GM23338 (cell line): Measurements from ENCODE around the gene CCNY. TPM values are rescaled to one million over a fixed set of nuclear protein-coding genes. Genes with fewer than 3 reads are reported as not detected.

Experiments used
- ATAC-seq: fragments of 200-7000 bp; cut with Tn5 transposase; 3 replicates; pipeline ENCODE4 v1.9.1; 2020
- DNase-seq: peaks from one replicate; pipeline ENCODE4 v3.0.0-alpha.2; 2015; ENCODE audit warnings: low spot score
- H2AFZ ChIP-seq: fragments of 200-600 bp; sonication (generic); 2 replicates; pipeline ENCODE4 v1.8.0; 2016; ENCODE audit warnings: antibody characterized with exemption, mild to moderate bottlenecking, moderate library complexity
- H3F3A ChIP-seq: fragments of 200-600 bp; sonication (generic); replicated peaks from 2 replicates; pipeline ENCODE4 v1.8.0; 2017; ENCODE audit warnings: antibody characterized with exemption, mixed run types, low read depth
- H3K27ac ChIP-seq: fragments of 200-600 bp; sonication (generic); 2 replicates; pipeline ENCODE4 v1.6.1; 2016; ENCODE audit warnings: low read depth
- H3K27me3 ChIP-seq: fragments of 200-600 bp; sonication (generic); 2 replicates; pipeline ENCODE4 v1.8.0; 2016; ENCODE audit warnings: mild to moderate bottlenecking, mixed run types, moderate library complexity; ENCODE audit not compliant: insufficient read depth
- H3K36me3 ChIP-seq: fragments of 200-600 bp; sonication (generic); 2 replicates; pipeline ENCODE4 v1.8.0; 2016; ENCODE audit warnings: mild to moderate bottlenecking; ENCODE audit not compliant: insufficient read depth
- H3K4me1 ChIP-seq: fragments of 200-600 bp; sonication (generic); 2 replicates; pipeline ENCODE4 v1.8.0; 2016; ENCODE audit warnings: mild to moderate bottlenecking, moderate library complexity; ENCODE audit not compliant: insufficient read depth
- H3K4me2 ChIP-seq: fragments of 200-600 bp; sonication (generic); 2 replicates; pipeline ENCODE4 v1.7.1; 2017; ENCODE audit warnings: mixed run types
- H3K4me3 ChIP-seq: fragments of 200-600 bp; sonication (generic); 2 replicates; pipeline ENCODE4 v1.6.1; 2016; ENCODE audit warnings: mixed run types
- H3K79me2 ChIP-seq: fragments of 200-600 bp; sonication (generic); replicated peaks from 2 replicates; pipeline ENCODE4 v1.8.0; 2017; ENCODE audit warnings: mild to moderate bottlenecking; ENCODE audit not compliant: insufficient read depth
- H3K9me2 ChIP-seq: fragments of 200-600 bp; sonication (generic); 2 replicates; pipeline ENCODE4 v1.8.0; 2017; ENCODE audit not compliant: insufficient read depth
- H4K20me1 ChIP-seq: fragments of 200-600 bp; sonication (generic); replicated peaks from 2 replicates; pipeline ENCODE4 v1.8.0; 2017; ENCODE audit warnings: mild to moderate bottlenecking; ENCODE audit not compliant: insufficient read depth
- H3K27ac Mint-ChIP-seq: 2 replicates; pipeline ENCODE4 v1.8.0; 2020; ENCODE audit warnings: inconsistent platforms, mild to moderate bottlenecking, moderate library complexity, mixed read lengths
- H3K27me3 Mint-ChIP-seq: 3 replicates; pipeline ENCODE4 v1.8.0; 2022; ENCODE audit warnings: low read depth, mild to moderate bottlenecking, moderate library complexity, mixed read lengths, inconsistent platforms; ENCODE audit not compliant: insufficient read depth, poor library complexity
- H3K36me3 Mint-ChIP-seq: 3 replicates; pipeline ENCODE4 v1.8.0; 2021; ENCODE audit warnings: low read depth, mild to moderate bottlenecking, inconsistent platforms, moderate library complexity, mixed read lengths
- H3K4me1 Mint-ChIP-seq: 3 replicates; pipeline ENCODE4 v1.8.0; 2020; ENCODE audit warnings: mild to moderate bottlenecking, inconsistent platforms, mixed read lengths
- H3K4me3 Mint-ChIP-seq: 3 replicates; pipeline ENCODE4 v1.8.0; 2021; ENCODE audit warnings: moderate library complexity, mild to moderate bottlenecking, inconsistent platforms, mixed read lengths
- H3K9me3 Mint-ChIP-seq: 3 replicates; pipeline ENCODE4 v1.8.0; 2020; ENCODE audit warnings: moderate library complexity, mild to moderate bottlenecking, inconsistent platforms, mixed read lengths
- CREB1 ChIP-seq: fragments of 250-450 bp; sonication (Bioruptor Pico); IDR thresholded peaks from 2 replicates; pipeline ENCODE4 v1.5.0; 2020; ENCODE audit warnings: low read depth, mild to moderate bottlenecking, moderate library complexity
- EZH2 ChIP-seq: fragments of 200-600 bp; sonication (generic); IDR thresholded peaks from one replicate; pipeline ENCODE4 v1.8.0; 2017; ENCODE audit warnings: antibody characterized with exemption, mild to moderate bottlenecking, low read depth; ENCODE audit not compliant: unreplicated experiment
- EZH2phosphoT487 ChIP-seq: fragments of 200-600 bp; sonication (generic); IDR thresholded peaks from one replicate; pipeline ENCODE4 v1.8.1; 2018; ENCODE audit warnings: antibody characterized with exemption; ENCODE audit not compliant: unreplicated experiment
- JUNB ChIP-seq: IDR thresholded peaks from one replicate; pipeline ENCODE4 v1.6.1; 2016; ENCODE audit warnings: antibody characterized with exemption; ENCODE audit not compliant: unreplicated experiment
- NANOG ChIP-seq: IDR thresholded peaks from 2 replicates; pipeline ENCODE4 v1.6.1; 2016; ENCODE audit warnings: antibody characterized with exemption, borderline replicate concordance
- POLR2AphosphoS5 ChIP-seq: IDR thresholded peaks from 2 replicates; pipeline ENCODE4 v1.6.1; 2016; ENCODE audit warnings: antibody characterized with exemption, low read depth
- STAT1 ChIP-seq: IDR thresholded peaks from one replicate; pipeline ENCODE4 v1.6.1; 2016; ENCODE audit warnings: antibody characterized with exemption; ENCODE audit not compliant: unreplicated experiment
- ZNF114 ChIP-seq: fragments of 250-450 bp; sonication (Bioruptor Pico); IDR thresholded peaks from 2 replicates; pipeline ENCODE4 v1.5.0; 2020; ENCODE audit warnings: mild to moderate bottlenecking, moderate library complexity
- ZNF331 ChIP-seq: fragments of 250-450 bp; sonication (Bioruptor Pico); IDR thresholded peaks from 2 replicates; pipeline ENCODE4 v1.5.0; 2020; ENCODE audit warnings: low read depth, mild to moderate bottlenecking, moderate library complexity
- polyA plus RNA-seq: library from polyadenylated mRNA; unstranded; fragments of >200 nt; fragmentation: Nextera tagmentation; extraction: Ambion mirVana; gene quantifications from 2 replicates; pipeline ENCODE4 v1.2.1, GENCODE V29; 2016
- total RNA-seq: library from RNA; depleted of rRNA; stranded (reverse); fragments of >200 nt; shearing (Covaris generic); gene quantifications from 2 replicates; pipeline ENCODE4 v1.2.3, GENCODE V29; 2014
- TF ChIP-seq, protein P1 (sequence below): IDR thresholded peaks from one replicate; pipeline ENCODE4 v1.6.1; 2018; ENCODE audit warnings: antibody characterized with exemption; ENCODE audit not compliant: unreplicated experiment
- TF ChIP-seq, protein P2 (sequence below), 2 experiments: fragments of 200-600 bp in 1 of 2; sonication (generic) in 1 of 2; conservative IDR thresholded peaks; 2 replicates each; pipeline versions ENCODE4 v1.5.1 to v1.6.1; 2016 to 2017; ENCODE audit warnings: antibody characterized with exemption in 2 of 2, low read depth in 2 of 2, mild to moderate bottlenecking in 2 of 2, moderate library complexity in 1 of 2
- TF ChIP-seq, protein P3 (sequence below): IDR thresholded peaks from 2 replicates; pipeline ENCODE4 v1.6.1; 2016; ENCODE audit warnings: antibody characterized with exemption
- TF ChIP-seq, protein P4 (sequence below): fragments of 250-450 bp; sonication (Bioruptor Pico); IDR thresholded peaks from 2 replicates; pipeline ENCODE4 v1.5.0; 2020; ENCODE audit warnings: mild to moderate bottlenecking, moderate library complexity

Gene CCNY
- total and polyA plus RNA-seq, 2 experiments from 2014 or later, result 14.2 to 29.0 TPM

DNA sequence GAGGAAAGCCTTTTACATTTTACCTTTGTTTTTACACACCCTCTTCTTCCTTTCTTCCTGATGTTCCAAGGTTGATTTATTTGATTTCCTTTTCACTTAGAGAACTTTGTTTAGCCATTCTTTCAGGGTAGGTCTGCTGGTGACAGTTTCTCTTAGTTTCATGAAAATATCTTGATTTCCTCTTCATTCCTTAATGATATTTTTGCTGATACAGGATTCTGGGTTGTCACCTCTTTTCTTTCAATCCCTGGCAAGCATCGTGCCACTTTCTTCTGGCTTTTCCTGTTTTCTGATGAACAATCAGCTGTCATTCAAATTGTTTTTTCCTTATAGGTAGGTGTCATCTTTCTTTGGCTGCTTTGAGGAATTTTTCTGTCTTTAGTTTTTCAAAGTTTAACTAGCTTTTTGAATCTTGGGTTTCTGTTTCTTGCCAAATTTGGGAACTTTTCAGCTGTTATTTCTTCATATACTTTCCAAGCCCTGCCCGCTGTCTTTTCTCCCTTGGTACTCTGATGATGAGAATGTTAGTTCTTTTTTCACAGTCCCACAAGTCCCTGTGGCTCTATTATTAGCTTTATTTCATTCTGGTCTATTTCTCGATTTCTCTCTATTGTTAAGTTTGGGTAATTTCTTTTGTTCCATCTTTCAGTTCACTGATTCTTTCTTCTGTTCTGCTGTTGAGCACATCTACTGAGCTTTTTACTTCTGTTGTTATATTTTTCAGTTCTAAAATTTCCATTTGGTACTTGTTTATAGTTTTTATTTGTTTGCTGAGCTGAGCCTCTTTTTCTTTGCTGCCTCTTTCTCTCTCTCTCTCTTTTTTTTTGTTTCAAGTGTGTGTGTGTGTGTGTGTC, 102.6 kb downstream of the CCNY start:
- peaks cover 27% of the 10 kb centered on the region for H3K9me3 Mint-ChIP-seq
- no peaks in the 10 kb centered on the region for H3K27me3 ChIP-seq
- no peaks in the 10 kb centered on the region for H3F3A ChIP-seq
- H3K79me2 ChIP-seq, result peaks cover 85% of the 10 kb centered on the region
- H3K27me3 Mint-ChIP-seq, result peaks cover 3% of the 10 kb centered on the region
- peaks cover 7% of the 10 kb centered on the region; the same call in 1 of the 2 replicates for H3K36me3 ChIP-seq
- no peaks in the 10 kb centered on the region; the same call in 2 of the 3 replicates for H3K4me1 Mint-ChIP-seq
- H2AFZ ChIP-seq, result no peak overlapping the region
- H3K4me2 ChIP-seq, result no peak overlapping the region
- H3K9me2 ChIP-seq, result peaks cover 4% of the 10 kb centered on the region; the same call in 1 of the 2 replicates
- no peak overlapping the region for H3K27ac Mint-ChIP-seq
- H3K27ac ChIP-seq, result no peak overlapping the region
- no peak for TF ChIP-seq NANOG
- TF ChIP-seq EZH2phosphoT487, result no peak
- TF ChIP-seq STAT1, result no peak
- no peak for TF ChIP-seq ZNF114
- TF ChIP-seq CREB1 (CRISPR knock-in tag), result no peak
- TF ChIP-seq, protein P1, sequence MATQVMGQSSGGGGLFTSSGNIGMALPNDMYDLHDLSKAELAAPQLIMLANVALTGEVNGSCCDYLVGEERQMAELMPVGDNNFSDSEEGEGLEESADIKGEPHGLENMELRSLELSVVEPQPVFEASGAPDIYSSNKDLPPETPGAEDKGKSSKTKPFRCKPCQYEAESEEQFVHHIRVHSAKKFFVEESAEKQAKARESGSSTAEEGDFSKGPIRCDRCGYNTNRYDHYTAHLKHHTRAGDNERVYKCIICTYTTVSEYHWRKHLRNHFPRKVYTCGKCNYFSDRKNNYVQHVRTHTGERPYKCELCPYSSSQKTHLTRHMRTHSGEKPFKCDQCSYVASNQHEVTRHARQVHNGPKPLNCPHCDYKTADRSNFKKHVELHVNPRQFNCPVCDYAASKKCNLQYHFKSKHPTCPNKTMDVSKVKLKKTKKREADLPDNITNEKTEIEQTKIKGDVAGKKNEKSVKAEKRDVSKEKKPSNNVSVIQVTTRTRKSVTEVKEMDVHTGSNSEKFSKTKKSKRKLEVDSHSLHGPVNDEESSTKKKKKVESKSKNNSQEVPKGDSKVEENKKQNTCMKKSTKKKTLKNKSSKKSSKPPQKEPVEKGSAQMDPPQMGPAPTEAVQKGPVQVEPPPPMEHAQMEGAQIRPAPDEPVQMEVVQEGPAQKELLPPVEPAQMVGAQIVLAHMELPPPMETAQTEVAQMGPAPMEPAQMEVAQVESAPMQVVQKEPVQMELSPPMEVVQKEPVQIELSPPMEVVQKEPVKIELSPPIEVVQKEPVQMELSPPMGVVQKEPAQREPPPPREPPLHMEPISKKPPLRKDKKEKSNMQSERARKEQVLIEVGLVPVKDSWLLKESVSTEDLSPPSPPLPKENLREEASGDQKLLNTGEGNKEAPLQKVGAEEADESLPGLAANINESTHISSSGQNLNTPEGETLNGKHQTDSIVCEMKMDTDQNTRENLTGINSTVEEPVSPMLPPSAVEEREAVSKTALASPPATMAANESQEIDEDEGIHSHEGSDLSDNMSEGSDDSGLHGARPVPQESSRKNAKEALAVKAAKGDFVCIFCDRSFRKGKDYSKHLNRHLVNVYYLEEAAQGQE, result no peak
- TF ChIP-seq ZNF331 (CRISPR knock-in tag), result no peak
- TF ChIP-seq, protein P2, sequence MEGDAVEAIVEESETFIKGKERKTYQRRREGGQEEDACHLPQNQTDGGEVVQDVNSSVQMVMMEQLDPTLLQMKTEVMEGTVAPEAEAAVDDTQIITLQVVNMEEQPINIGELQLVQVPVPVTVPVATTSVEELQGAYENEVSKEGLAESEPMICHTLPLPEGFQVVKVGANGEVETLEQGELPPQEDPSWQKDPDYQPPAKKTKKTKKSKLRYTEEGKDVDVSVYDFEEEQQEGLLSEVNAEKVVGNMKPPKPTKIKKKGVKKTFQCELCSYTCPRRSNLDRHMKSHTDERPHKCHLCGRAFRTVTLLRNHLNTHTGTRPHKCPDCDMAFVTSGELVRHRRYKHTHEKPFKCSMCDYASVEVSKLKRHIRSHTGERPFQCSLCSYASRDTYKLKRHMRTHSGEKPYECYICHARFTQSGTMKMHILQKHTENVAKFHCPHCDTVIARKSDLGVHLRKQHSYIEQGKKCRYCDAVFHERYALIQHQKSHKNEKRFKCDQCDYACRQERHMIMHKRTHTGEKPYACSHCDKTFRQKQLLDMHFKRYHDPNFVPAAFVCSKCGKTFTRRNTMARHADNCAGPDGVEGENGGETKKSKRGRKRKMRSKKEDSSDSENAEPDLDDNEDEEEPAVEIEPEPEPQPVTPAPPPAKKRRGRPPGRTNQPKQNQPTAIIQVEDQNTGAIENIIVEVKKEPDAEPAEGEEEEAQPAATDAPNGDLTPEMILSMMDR (conservative IDR thresholded peaks at IDR 0.05; ENCODE audit: low read depth in 2 of 2), result no peak
- TF ChIP-seq JUNB, result no peak
- no peak for TF ChIP-seq EZH2
- TF ChIP-seq POLR2AphosphoS5, result no peak
- TF ChIP-seq, protein P3, sequence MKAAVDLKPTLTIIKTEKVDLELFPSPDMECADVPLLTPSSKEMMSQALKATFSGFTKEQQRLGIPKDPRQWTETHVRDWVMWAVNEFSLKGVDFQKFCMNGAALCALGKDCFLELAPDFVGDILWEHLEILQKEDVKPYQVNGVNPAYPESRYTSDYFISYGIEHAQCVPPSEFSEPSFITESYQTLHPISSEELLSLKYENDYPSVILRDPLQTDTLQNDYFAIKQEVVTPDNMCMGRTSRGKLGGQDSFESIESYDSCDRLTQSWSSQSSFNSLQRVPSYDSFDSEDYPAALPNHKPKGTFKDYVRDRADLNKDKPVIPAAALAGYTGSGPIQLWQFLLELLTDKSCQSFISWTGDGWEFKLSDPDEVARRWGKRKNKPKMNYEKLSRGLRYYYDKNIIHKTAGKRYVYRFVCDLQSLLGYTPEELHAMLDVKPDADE, result no peak
- TF ChIP-seq, protein P4, sequence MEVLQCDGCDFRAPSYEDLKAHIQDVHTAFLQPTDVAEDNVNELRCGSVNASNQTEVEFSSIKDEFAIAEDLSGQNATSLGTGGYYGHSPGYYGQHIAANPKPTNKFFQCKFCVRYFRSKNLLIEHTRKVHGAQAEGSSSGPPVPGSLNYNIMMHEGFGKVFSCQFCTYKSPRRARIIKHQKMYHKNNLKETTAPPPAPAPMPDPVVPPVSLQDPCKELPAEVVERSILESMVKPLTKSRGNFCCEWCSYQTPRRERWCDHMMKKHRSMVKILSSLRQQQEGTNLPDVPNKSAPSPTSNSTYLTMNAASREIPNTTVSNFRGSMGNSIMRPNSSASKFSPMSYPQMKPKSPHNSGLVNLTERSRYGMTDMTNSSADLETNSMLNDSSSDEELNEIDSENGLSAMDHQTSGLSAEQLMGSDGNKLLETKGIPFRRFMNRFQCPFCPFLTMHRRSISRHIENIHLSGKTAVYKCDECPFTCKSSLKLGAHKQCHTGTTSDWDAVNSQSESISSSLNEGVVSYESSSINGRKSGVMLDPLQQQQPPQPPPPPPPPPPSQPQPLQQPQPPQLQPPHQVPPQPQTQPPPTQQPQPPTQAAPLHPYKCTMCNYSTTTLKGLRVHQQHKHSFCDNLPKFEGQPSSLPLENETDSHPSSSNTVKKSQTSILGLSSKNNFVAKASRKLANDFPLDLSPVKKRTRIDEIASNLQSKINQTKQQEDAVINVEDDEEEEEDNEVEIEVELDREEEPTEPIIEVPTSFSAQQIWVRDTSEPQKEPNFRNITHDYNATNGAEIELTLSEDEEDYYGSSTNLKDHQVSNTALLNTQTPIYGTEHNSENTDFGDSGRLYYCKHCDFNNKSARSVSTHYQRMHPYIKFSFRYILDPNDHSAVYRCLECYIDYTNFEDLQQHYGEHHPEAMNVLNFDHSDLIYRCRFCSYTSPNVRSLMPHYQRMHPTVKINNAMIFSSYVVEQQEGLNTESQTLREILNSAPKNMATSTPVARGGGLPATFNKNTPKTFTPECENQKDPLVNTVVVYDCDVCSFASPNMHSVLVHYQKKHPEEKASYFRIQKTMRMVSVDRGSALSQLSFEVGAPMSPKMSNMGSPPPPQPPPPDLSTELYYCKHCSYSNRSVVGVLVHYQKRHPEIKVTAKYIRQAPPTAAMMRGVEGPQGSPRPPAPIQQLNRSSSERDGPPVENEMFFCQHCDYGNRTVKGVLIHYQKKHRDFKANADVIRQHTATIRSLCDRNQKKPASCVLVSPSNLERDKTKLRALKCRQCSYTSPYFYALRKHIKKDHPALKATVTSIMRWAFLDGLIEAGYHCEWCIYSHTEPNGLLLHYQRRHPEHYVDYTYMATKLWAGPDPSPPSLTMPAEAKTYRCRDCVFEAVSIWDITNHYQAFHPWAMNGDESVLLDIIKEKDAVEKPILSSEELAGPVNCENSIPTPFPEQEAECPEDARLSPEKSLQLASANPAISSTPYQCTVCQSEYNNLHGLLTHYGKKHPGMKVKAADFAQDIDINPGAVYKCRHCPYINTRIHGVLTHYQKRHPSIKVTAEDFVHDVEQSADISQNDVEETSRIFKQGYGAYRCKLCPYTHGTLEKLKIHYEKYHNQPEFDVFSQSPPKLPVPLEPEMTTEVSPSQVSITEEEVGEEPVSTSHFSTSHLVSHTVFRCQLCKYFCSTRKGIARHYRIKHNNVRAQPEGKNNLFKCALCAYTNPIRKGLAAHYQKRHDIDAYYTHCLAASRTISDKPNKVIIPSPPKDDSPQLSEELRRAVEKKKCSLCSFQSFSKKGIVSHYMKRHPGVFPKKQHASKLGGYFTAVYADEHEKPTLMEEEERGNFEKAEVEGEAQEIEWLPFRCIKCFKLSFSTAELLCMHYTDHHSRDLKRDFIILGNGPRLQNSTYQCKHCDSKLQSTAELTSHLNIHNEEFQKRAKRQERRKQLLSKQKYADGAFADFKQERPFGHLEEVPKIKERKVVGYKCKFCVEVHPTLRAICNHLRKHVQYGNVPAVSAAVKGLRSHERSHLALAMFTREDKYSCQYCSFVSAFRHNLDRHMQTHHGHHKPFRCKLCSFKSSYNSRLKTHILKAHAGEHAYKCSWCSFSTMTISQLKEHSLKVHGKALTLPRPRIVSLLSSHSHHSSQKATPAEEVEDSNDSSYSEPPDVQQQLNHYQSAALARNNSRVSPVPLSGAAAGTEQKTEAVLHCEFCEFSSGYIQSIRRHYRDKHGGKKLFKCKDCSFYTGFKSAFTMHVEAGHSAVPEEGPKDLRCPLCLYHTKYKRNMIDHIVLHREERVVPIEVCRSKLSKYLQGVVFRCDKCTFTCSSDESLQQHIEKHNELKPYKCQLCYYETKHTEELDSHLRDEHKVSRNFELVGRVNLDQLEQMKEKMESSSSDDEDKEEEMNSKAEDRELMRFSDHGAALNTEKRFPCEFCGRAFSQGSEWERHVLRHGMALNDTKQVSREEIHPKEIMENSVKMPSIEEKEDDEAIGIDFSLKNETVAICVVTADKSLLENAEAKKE (CRISPR knock-in tag), result no peak
- H3K4me1 ChIP-seq, result no peaks in the 10 kb centered on the region
- H3K36me3 Mint-ChIP-seq, result peaks cover 21% of the 10 kb centered on the region; the same call in 2 of the 3 replicates
- no peak for ATAC-seq
- no peak for DNase-seq
- H4K20me1 ChIP-seq, result no peaks in the 10 kb centered on the region; the same call in 1 of the 2 replicates
- no peak overlapping the region for H3K4me3 ChIP-seq
- H3K4me3 Mint-ChIP-seq, result no peak overlapping the region
